K562 (cell line): ENCODE results near the gene LST1. TPM values are rescaled to one million over a fixed set of nuclear protein-coding genes. Genes with fewer than 3 reads are reported as not detected.

Experiments used
- CREM ChIP-seq: IDR thresholded peaks from 2 replicates; pipeline ENCODE4 v1.6.1; 2014; ENCODE audit warnings: antibody characterized with exemption, low read depth
- ELF1 ChIP-seq: fragments of 200-800 bp; sonication (Bioruptor generic); IDR thresholded peaks from 2 replicates; pipeline ENCODE4 v1.6.1; 2016; ENCODE audit warnings: missing genetic modification characterization, missing compliant biosample characterization
- ESRRA ChIP-seq: fragments of 450-650 bp; IDR thresholded peaks from 2 replicates; pipeline ENCODE4 v1.6.1; 2014; ENCODE audit warnings: low read depth, mild to moderate bottlenecking, moderate library complexity, borderline replicate concordance
- MAFF ChIP-seq: IDR thresholded peaks from 2 replicates; pipeline ENCODE4 v1.6.1; 2012; ENCODE audit warnings: low read length, improper control_type of control experiment
- MAFG ChIP-seq: fragments of 450-650 bp; conservative IDR thresholded peaks from 2 replicates; pipeline ENCODE4 v1.6.1; 2016; ENCODE audit warnings: missing genetic modification characterization, missing compliant biosample characterization
- NELFE ChIP-seq: IDR thresholded peaks from 2 replicates; pipeline ENCODE4 v1.6.1; 2011; ENCODE audit warnings: mild to moderate bottlenecking; ENCODE audit not compliant: insufficient read depth, insufficient read length
- NFATC3 ChIP-seq: fragments of 450-650 bp; IDR thresholded peaks from 2 replicates; pipeline ENCODE4 v1.6.1; 2017; ENCODE audit warnings: mild to moderate bottlenecking
- SMARCE1 ChIP-seq: fragments of 450-650 bp; IDR thresholded peaks from 2 replicates; pipeline ENCODE4 v1.7.1; 2016; ENCODE audit warnings: mild to moderate bottlenecking
- TGIF2 ChIP-seq: sonication (generic); formaldehyde crosslinking; IDR thresholded peaks from 2 replicates; pipeline ENCODE4 v1.8.1; 2022; ENCODE audit warnings: mild to moderate bottlenecking, missing genetic modification reagents, moderate library complexity
- ZNF184 ChIP-seq: sonication (generic); formaldehyde crosslinking; IDR thresholded peaks from 2 replicates; pipeline ENCODE4 v1.5.0; 2020; ENCODE audit warnings: missing genetic modification reagents
- ZNF316 ChIP-seq: fragments of 450-650 bp; IDR thresholded peaks from 2 replicates; pipeline ENCODE4 v1.6.1; 2016
- polyA plus RNA-seq, 8 experiments: library from polyadenylated mRNA; depleted of rRNA in 4 of 8; stranded (reverse) in 5 of 8; unstranded in 3 of 8; fragments of >200 nt; fragmentation: Nextera tagmentation in 2 of 8; fragmentation: Illumina TruSeq in 1 of 8; extraction: Ambion mirVana in 2 of 8; extraction: Trizol in 1 of 8; gene quantifications; 2 replicates each; pipeline versions ENCODE4 v1.2.1 to v1.2.3, GENCODE V29; 2011 to 2014; ENCODE audit warnings: inconsistent platforms in 1 of 8, missing spikeins in 1 of 8
- total RNA-seq, 7 experiments: library from RNA; depleted of rRNA in 6 of 7; stranded (reverse); fragments of >200 nt in 6 of 7; fragmentation: Illumina TruSeq in 2 of 7; extraction: Trizol in 2 of 7; gene quantifications; 2 replicates each; pipeline versions ENCODE4 v1.2.1 to v1.2.3, GENCODE V29; 2011 to 2021; ENCODE audit warnings: low replicate concordance in 1 of 7
- TF ChIP-seq, protein P1 (sequence below), 2 experiments: fragments of 450-650 bp in 1 of 2; sonication (generic) in 1 of 2; formaldehyde crosslinking in 1 of 2; IDR thresholded peaks in 1 of 2; conservative IDR thresholded peaks in 1 of 2; 2 replicates each; pipeline versions ENCODE4 v1.6.1 to v1.8.1; 2016 to 2023; ENCODE audit warnings: mild to moderate bottlenecking in 2 of 2, moderate library complexity in 2 of 2, inconsistent platforms in 1 of 2, missing genetic modification reagents in 1 of 2
- TF ChIP-seq, protein P2 (sequence below): fragments of 450-650 bp; IDR thresholded peaks from 2 replicates; pipeline ENCODE4 v1.6.1; 2016; ENCODE audit warnings: mild to moderate bottlenecking, moderate library complexity
- TF ChIP-seq, protein P3 (sequence below): fragments of 200-800 bp; sonication (Bioruptor generic); IDR thresholded peaks from 2 replicates; pipeline ENCODE4 v1.6.1; 2017; ENCODE audit warnings: missing genetic modification characterization, missing compliant biosample characterization

The LST1 gene
- total and polyA plus RNA-seq, 9 of the 15 experiments (the other 6 are each of a cell fraction or from before 2014, with no cell fraction given) = 0.82 to 7.8 (median 1.7) TPM

DNA sequence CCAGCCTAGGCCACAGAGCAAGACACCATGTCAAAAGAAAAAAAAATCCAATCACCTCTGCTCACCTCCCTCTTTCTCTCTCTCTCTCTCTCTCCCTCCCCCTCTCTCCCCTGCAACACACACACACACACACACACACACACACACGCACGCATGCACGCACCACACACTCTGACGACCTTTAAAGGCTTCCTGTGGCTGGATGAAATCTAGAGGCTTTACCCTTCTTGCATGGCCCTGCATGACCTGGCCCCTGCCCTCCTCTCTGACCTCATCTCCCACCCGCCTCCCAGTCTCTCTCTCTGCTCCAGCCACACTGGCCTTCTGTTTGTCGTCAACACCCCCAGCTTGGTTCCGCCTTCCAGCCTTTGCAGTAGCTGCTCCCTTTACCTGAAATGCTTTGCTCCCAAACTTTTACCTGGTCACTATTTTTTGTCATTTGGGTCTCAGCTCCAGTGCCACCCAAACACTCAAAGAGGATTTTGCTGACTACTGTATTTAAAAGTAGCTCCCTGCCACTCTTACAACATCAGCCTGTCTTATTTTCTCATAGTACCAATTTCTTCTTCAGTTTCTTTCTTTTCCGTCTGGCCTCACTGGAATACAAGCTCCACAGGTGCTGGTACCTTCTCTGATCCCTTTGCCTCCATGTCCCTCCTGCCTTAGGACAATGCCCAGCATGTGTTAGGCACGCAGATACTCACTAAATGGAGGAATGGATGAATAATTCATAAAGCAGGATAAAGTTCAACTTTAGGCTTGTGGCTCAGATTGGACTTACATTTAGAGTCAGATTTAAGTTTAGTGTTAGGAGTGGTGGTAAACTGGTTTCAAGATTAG is 18.3 kb upstream of the LST1 start (continued):
- TF ChIP-seq, protein P1, sequence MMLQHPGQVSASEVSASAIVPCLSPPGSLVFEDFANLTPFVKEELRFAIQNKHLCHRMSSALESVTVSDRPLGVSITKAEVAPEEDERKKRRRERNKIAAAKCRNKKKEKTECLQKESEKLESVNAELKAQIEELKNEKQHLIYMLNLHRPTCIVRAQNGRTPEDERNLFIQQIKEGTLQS (IDR thresholded peaks at IDR 0.05) = 0 out of 2 replicates have a peak, but pooled peaks have one; percentile 12
- TF ChIP-seq, protein P1 (CRISPR knock-in tag; conservative IDR thresholded peaks at IDR 0.05) = no peak
- TF ChIP-seq MAFF (peak; percentile 60), ESRRA (peak; percentile 39; the same call in 1 of the 2 replicates), ZNF184 (CRISPR knock-in tag) (no peak), SMARCE1 (peak; percentile 35; the same call in 1 of the 2 replicates), ZNF316 (peak; percentile 92), CREM (peak; percentile 29; the same call in 1 of the 2 replicates), TGIF2 (no peak), ELF1 (tag) (no peak), MAFG (tag) (peak; percentile 77), NELFE (no peak), NFATC3 (no peak)
- TF ChIP-seq, protein P2, sequence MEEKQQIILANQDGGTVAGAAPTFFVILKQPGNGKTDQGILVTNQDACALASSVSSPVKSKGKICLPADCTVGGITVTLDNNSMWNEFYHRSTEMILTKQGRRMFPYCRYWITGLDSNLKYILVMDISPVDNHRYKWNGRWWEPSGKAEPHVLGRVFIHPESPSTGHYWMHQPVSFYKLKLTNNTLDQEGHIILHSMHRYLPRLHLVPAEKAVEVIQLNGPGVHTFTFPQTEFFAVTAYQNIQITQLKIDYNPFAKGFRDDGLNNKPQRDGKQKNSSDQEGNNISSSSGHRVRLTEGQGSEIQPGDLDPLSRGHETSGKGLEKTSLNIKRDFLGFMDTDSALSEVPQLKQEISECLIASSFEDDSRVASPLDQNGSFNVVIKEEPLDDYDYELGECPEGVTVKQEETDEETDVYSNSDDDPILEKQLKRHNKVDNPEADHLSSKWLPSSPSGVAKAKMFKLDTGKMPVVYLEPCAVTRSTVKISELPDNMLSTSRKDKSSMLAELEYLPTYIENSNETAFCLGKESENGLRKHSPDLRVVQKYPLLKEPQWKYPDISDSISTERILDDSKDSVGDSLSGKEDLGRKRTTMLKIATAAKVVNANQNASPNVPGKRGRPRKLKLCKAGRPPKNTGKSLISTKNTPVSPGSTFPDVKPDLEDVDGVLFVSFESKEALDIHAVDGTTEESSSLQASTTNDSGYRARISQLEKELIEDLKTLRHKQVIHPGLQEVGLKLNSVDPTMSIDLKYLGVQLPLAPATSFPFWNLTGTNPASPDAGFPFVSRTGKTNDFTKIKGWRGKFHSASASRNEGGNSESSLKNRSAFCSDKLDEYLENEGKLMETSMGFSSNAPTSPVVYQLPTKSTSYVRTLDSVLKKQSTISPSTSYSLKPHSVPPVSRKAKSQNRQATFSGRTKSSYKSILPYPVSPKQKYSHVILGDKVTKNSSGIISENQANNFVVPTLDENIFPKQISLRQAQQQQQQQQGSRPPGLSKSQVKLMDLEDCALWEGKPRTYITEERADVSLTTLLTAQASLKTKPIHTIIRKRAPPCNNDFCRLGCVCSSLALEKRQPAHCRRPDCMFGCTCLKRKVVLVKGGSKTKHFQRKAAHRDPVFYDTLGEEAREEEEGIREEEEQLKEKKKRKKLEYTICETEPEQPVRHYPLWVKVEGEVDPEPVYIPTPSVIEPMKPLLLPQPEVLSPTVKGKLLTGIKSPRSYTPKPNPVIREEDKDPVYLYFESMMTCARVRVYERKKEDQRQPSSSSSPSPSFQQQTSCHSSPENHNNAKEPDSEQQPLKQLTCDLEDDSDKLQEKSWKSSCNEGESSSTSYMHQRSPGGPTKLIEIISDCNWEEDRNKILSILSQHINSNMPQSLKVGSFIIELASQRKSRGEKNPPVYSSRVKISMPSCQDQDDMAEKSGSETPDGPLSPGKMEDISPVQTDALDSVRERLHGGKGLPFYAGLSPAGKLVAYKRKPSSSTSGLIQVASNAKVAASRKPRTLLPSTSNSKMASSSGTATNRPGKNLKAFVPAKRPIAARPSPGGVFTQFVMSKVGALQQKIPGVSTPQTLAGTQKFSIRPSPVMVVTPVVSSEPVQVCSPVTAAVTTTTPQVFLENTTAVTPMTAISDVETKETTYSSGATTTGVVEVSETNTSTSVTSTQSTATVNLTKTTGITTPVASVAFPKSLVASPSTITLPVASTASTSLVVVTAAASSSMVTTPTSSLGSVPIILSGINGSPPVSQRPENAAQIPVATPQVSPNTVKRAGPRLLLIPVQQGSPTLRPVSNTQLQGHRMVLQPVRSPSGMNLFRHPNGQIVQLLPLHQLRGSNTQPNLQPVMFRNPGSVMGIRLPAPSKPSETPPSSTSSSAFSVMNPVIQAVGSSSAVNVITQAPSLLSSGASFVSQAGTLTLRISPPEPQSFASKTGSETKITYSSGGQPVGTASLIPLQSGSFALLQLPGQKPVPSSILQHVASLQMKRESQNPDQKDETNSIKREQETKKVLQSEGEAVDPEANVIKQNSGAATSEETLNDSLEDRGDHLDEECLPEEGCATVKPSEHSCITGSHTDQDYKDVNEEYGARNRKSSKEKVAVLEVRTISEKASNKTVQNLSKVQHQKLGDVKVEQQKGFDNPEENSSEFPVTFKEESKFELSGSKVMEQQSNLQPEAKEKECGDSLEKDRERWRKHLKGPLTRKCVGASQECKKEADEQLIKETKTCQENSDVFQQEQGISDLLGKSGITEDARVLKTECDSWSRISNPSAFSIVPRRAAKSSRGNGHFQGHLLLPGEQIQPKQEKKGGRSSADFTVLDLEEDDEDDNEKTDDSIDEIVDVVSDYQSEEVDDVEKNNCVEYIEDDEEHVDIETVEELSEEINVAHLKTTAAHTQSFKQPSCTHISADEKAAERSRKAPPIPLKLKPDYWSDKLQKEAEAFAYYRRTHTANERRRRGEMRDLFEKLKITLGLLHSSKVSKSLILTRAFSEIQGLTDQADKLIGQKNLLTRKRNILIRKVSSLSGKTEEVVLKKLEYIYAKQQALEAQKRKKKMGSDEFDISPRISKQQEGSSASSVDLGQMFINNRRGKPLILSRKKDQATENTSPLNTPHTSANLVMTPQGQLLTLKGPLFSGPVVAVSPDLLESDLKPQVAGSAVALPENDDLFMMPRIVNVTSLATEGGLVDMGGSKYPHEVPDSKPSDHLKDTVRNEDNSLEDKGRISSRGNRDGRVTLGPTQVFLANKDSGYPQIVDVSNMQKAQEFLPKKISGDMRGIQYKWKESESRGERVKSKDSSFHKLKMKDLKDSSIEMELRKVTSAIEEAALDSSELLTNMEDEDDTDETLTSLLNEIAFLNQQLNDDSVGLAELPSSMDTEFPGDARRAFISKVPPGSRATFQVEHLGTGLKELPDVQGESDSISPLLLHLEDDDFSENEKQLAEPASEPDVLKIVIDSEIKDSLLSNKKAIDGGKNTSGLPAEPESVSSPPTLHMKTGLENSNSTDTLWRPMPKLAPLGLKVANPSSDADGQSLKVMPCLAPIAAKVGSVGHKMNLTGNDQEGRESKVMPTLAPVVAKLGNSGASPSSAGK = no peak
- TF ChIP-seq, protein P3, sequence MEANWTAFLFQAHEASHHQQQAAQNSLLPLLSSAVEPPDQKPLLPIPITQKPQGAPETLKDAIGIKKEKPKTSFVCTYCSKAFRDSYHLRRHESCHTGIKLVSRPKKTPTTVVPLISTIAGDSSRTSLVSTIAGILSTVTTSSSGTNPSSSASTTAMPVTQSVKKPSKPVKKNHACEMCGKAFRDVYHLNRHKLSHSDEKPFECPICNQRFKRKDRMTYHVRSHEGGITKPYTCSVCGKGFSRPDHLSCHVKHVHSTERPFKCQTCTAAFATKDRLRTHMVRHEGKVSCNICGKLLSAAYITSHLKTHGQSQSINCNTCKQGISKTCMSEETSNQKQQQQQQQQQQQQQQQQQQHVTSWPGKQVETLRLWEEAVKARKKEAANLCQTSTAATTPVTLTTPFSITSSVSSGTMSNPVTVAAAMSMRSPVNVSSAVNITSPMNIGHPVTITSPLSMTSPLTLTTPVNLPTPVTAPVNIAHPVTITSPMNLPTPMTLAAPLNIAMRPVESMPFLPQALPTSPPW (CRISPR knock-in tag) = 0 out of 2 replicates have a peak, but pooled peaks have one; percentile 15
